GM19372 (cell line): ENCODE measurements around the gene NRM.
A peak's percentile ranks its signal among the peaks of the same experiment; 100 is the strongest.
"Not testable (repeated sequence)": the region's sequence is repeated elsewhere in the genome, so short reads cannot be mapped to it uniquely, and the experiment has no call there.

Source experiments
- ATAC-seq: cut with Tn5 transposase; IDR thresholded peaks from one replicate; pipeline ENCODE4 v1.9.1; 2021; ENCODE audit warnings: mild to moderate bottlenecking, low read depth, moderate library complexity; ENCODE audit not compliant: unreplicated experiment

NRM gene

GRCh38 chr6:30672445-30673253 is 18.1 kb downstream of the NRM start, which contains the start of gene DHX16:
Gene DHX16, minus strand, starts transcription at chr6:30673006. Its CDS starts 165 bp downstream, at chr6:30672841.
- ATAC-seq = peak; percentile 78

GRCh38 chr6:30670760-30671527 is 19.8 kb downstream of the NRM start:
- ATAC-seq = no peak

- ATAC-seq = not testable (repeated sequence)
These were observed 24.5 kb downstream of the NRM start for GRCh38 chr6:30666300-30666699.

- ATAC-seq = no peak
These were observed 25.6 kb downstream of the NRM start for GRCh38 chr6:30664994-30665767.

GRCh38 chr6:30657922-30658321 is 32.9 kb downstream of the NRM start:
- not testable (repeated sequence) for ATAC-seq

GRCh38 chr6:30657454-30657853 is 33.3 kb downstream of the NRM start:
- no peak for ATAC-seq

- ATAC-seq = no peak
These were observed 34.3 kb downstream of the NRM start for GRCh38 chr6:30656513-30656912.

- ATAC-seq = no peak
These were observed 35.1 kb downstream of the NRM start for GRCh38 chr6:30655743-30656094.

- ATAC-seq = no peak
These were observed 35.7 kb downstream of the NRM start for GRCh38 chr6:30654798-30655742.

- no peak for ATAC-seq
These were observed 39.6 kb downstream of the NRM start for GRCh38 chr6:30651143-30651542.

GRCh38 chr6:30647242-30648116 is 43.3 kb downstream of the NRM start:
- ATAC-seq = peak; percentile 67

- ATAC-seq = peak; percentile 63
These were observed 44.1 kb downstream of the NRM start, which contains the start of gene C6orf136 for GRCh38 chr6:30646450-30647241. Gene C6orf136, plus strand, starts transcription at chr6:30647133. Its CDS starts 99 bp downstream, at chr6:30647232.

- ATAC-seq = no peak
These were observed 44.8 kb downstream of the NRM start for GRCh38 chr6:30645989-30646388.

GRCh38 chr6:30644769-30645168 is 46.0 kb downstream of the NRM start:
- ATAC-seq = no peak

GRCh38 chr6:30643656-30644055 is 47.1 kb downstream of the NRM start:
- ATAC-seq = no peak

GRCh38 chr6:30641048-30641447 is 49.7 kb downstream of the NRM start:
- ATAC-seq = no peak

GRCh38 chr6:30640481-30640880 is 50.3 kb downstream of the NRM start:
- no peak for ATAC-seq
